Natural killer cell (primary cell): ENCODE measurements around the gene YAE1. TPM values are rescaled to one million over a fixed set of nuclear protein-coding genes. Genes with fewer than 3 reads are reported as not detected.

Experiments used
- ATAC-seq, 3 donors: fragments of 150-1000 bp in 2 of 3; fragments of 200-7000 bp in 1 of 3; cut with Tn5 transposase; 1 replicate in 1 of 3; 2 replicates in 2 of 3; pipeline ENCODE4 v1.10.0; 2021; ENCODE audit warnings: mild to moderate bottlenecking in 2 of 3, moderate library complexity in 2 of 3
- DNase-seq, 2 donors: peaks; one replicate each; pipeline versions ENCODE4 v3.0.0 to v3.0.0-alpha.2; 2013 to 2021; ENCODE audit warnings: mixed read lengths in 1 of 2
- H3K27ac ChIP-seq: one replicate; pipeline ENCODE4 v1.5.1; 2013; ENCODE audit warnings: mild to moderate bottlenecking, low read length
- H3K27me3 ChIP-seq: one replicate; pipeline ENCODE4 v1.6.1; 2013; ENCODE audit warnings: low read length; ENCODE audit not compliant: control insufficient read depth, insufficient read depth
- H3K36me3 ChIP-seq: one replicate; pipeline ENCODE4 v1.6.1; 2013; ENCODE audit warnings: low read length; ENCODE audit not compliant: control insufficient read depth, insufficient read depth
- H3K4me1 ChIP-seq: one replicate; pipeline ENCODE4 v1.6.1; 2013; ENCODE audit warnings: low read length; ENCODE audit not compliant: control insufficient read depth, insufficient read depth
- H3K4me3 ChIP-seq: one replicate; pipeline ENCODE4 v1.5.1; 2013; ENCODE audit warnings: low read length
- H3K9me3 ChIP-seq: one replicate; pipeline ENCODE4 v1.6.1; 2013; ENCODE audit warnings: low read length; ENCODE audit not compliant: control insufficient read depth, insufficient read depth
- H3K27ac Mint-ChIP-seq, 2 donors: one replicate each; pipeline ENCODE4 v1.8.0; 2022; ENCODE audit warnings: mild to moderate bottlenecking in 2 of 2, mixed read lengths in 2 of 2, moderate library complexity in 1 of 2
- H3K27me3 Mint-ChIP-seq, 2 donors: one replicate each; pipeline ENCODE4 v1.8.0; 2022; ENCODE audit warnings: low read depth in 2 of 2, mixed read lengths in 2 of 2
- H3K36me3 Mint-ChIP-seq: one replicate; pipeline ENCODE4 v1.8.0; 2022; ENCODE audit warnings: mixed read lengths
- H3K4me1 Mint-ChIP-seq, 2 donors: one replicate each; pipeline ENCODE4 v1.8.0; 2022; ENCODE audit warnings: mixed read lengths in 2 of 2
- H3K4me3 Mint-ChIP-seq: one replicate; pipeline ENCODE4 v1.8.0; 2022; ENCODE audit warnings: mild to moderate bottlenecking, moderate library complexity, mixed read lengths
- H3K9me3 Mint-ChIP-seq, 2 donors: one replicate each; pipeline ENCODE4 v1.8.0; 2022; ENCODE audit warnings: mixed read lengths in 2 of 2
- WGBS: methylation state at CpG from one replicate; pipeline ENCODE4 v1.1.7; 2013; ENCODE audit warnings: missing lambda C conversion rate; ENCODE audit not compliant: insufficient coverage; 5-methylcytosine and 5-hydroxymethylcytosine counted together
- intact Hi-C: fragments of 100-400 bp; cut with micrococcal nuclease; formaldehyde crosslinking; loops from one replicate; pipeline ENCODE4 v1.14.2; 2022
- total RNA-seq, 4 donors: library from RNA; stranded (reverse); fragments of 120-200 nt in 1 of 4; gene quantifications; one replicate each; pipeline versions ENCODE4 v1.2.3 to v1.2.4, GENCODE V29; 2013 to 2022
- TF ChIP-seq, protein P1 (sequence below): fragments of 200-600 bp; IDR thresholded peaks from one replicate; pipeline ENCODE4 v1.8.0; 2022; ENCODE audit warnings: antibody characterized with exemption

The YAE1 gene
- total RNA-seq, 3 donors from 2014 or later (not counting 1 experiment from before 2014, with no cell fraction given), result 3.1 to 5.1 (median 3.4) TPM

GRCh38 chr7:39547336-39547735 is 18.9 kb upstream of the YAE1 start:
- Mint-ChIP-seq H3K36me3 (peaks cover 19% of the 10 kb centered on the region), H3K4me3 (no peak overlapping the region), H3K9me3 (peaks cover 3 to 8% of the 10 kb centered on the region in 2 donors), H3K4me1 (no peaks in the 10 kb centered on the region), H3K27ac (no peak overlapping the region), H3K27me3 (peaks cover 4 to 9% of the 10 kb centered on the region in 2 donors)
- H3K4me3 ChIP-seq, result no peak overlapping the region
- no peaks in the 10 kb centered on the region for H3K36me3 ChIP-seq
- H3K27me3 ChIP-seq, result no peaks in the 10 kb centered on the region
- ATAC-seq, result no peak
- H3K27ac ChIP-seq, result no peak overlapping the region
- WGBS, result 100% methylated on average over 2 of the region's 2 CpGs
- intact Hi-C loops, result no loop called here
- H3K4me1 ChIP-seq, result no peaks in the 10 kb centered on the region
- H3K9me3 ChIP-seq, result peaks cover 10% of the 10 kb centered on the region
- DNase-seq, result no peak
- TF ChIP-seq, protein P1, sequence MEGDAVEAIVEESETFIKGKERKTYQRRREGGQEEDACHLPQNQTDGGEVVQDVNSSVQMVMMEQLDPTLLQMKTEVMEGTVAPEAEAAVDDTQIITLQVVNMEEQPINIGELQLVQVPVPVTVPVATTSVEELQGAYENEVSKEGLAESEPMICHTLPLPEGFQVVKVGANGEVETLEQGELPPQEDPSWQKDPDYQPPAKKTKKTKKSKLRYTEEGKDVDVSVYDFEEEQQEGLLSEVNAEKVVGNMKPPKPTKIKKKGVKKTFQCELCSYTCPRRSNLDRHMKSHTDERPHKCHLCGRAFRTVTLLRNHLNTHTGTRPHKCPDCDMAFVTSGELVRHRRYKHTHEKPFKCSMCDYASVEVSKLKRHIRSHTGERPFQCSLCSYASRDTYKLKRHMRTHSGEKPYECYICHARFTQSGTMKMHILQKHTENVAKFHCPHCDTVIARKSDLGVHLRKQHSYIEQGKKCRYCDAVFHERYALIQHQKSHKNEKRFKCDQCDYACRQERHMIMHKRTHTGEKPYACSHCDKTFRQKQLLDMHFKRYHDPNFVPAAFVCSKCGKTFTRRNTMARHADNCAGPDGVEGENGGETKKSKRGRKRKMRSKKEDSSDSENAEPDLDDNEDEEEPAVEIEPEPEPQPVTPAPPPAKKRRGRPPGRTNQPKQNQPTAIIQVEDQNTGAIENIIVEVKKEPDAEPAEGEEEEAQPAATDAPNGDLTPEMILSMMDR, result no peak

DNA sequence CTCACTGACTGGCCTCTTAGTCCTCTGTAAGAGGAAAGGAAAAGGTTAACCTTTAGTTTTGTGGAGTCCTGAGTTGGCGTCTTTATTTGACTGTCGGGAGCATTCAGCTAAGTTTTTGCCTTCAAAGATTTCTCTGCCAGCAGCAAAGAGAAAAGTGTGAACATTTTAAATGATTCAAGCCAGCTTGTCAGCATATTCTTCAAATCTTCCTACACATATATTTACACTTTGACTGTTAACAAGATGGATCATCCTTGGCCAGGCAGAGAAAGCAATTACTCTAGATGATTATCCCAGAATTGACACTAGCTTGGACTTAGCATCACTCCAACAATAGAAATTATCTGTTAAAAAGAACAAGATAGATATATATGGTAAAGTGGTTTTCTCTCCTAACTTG is 15.8 kb upstream of the YAE1 start:
- H3K27ac Mint-ChIP-seq, result no peak overlapping the region
- intact Hi-C loops, result no loop called here
- Histone ChIP-seq H3K27me3 (no peaks in the 10 kb centered on the region), H3K9me3 (peaks cover 10% of the 10 kb centered on the region), H3K4me1 (no peaks in the 10 kb centered on the region), H3K36me3 (no peaks in the 10 kb centered on the region), H3K27ac (no peak overlapping the region), H3K4me3 (no peak overlapping the region)
- DNase-seq (no peak), ATAC-seq (no peak)
- H3K4me3 Mint-ChIP-seq, result no peak overlapping the region
- H3K27me3 Mint-ChIP-seq, result peaks cover 10 to 11% of the 10 kb centered on the region in 2 donors
- H3K36me3 Mint-ChIP-seq, result peaks cover 19% of the 10 kb centered on the region
- H3K9me3 Mint-ChIP-seq, result peaks cover 3 to 8% of the 10 kb centered on the region in 2 donors
- TF ChIP-seq, protein P1, result no peak
- 91% methylated on average over 2 of the region's 2 CpGs for WGBS
- no peaks in the 10 kb centered on the region for H3K4me1 Mint-ChIP-seq

DNA sequence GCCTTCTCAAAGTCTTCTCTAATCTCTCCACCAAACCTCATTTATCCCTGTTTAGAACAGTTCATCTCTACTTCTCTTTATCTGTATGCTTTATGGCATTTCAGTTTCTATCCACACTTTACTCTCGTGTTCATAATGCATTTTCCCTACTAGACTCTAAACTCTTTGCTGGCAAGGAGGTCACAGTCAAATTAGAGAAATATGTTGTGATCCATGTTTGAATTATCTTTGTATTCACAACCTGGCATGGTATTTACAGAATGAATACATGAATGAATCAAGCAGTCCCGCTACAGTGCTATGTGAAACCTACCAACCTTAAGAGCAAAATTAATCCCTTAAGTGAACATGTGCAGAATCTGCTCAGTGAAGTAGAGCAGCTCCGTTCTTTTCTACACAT is 12.8 kb upstream of the YAE1 start:
- Histone ChIP-seq H3K36me3 (no peaks in the 10 kb centered on the region), H3K9me3 (no peaks in the 10 kb centered on the region), H3K27me3 (no peaks in the 10 kb centered on the region), H3K27ac (no peak overlapping the region), H3K4me3 (no peak overlapping the region), H3K4me1 (no peaks in the 10 kb centered on the region)
- no peak overlapping the region for H3K4me3 Mint-ChIP-seq
- ATAC-seq, result no peak
- TF ChIP-seq, protein P1, result no peak
- H3K27ac Mint-ChIP-seq, result no peak overlapping the region
- peaks cover 17 to 35% of the 10 kb centered on the region in 2 donors for H3K27me3 Mint-ChIP-seq
- 95% methylated on average over 2 of the region's 3 CpGs for WGBS
- intact Hi-C loops, result no loop called here
- no peak for DNase-seq
- peaks cover 3% of the 10 kb centered on the region for H3K36me3 Mint-ChIP-seq
- H3K9me3 Mint-ChIP-seq, result no peaks in the 10 kb centered on the region
- no peaks in the 10 kb centered on the region for H3K4me1 Mint-ChIP-seq

GRCh38 chr7:39554583-39555165 is 11.5 kb upstream of the YAE1 start:
- H3K4me1 Mint-ChIP-seq, result no peaks in the 10 kb centered on the region
- Histone ChIP-seq H3K36me3 (no peaks in the 10 kb centered on the region), H3K4me3 (no peak overlapping the region), H3K4me1 (no peaks in the 10 kb centered on the region), H3K27ac (no peak overlapping the region), H3K27me3 (no peaks in the 10 kb centered on the region), H3K9me3 (no peaks in the 10 kb centered on the region)
- TF ChIP-seq, protein P1, result no peak
- no peak overlapping the region for H3K4me3 Mint-ChIP-seq
- no peaks in the 10 kb centered on the region for H3K36me3 Mint-ChIP-seq
- 91% methylated on average over 5 of the region's 7 CpGs for WGBS
- no peaks in the 10 kb centered on the region for H3K9me3 Mint-ChIP-seq
- peaks cover 17 to 35% of the 10 kb centered on the region in 2 donors for H3K27me3 Mint-ChIP-seq
- DNase-seq, result no peak
- no peak for ATAC-seq
- intact Hi-C loops, result no loop called here
- no peak overlapping the region for H3K27ac Mint-ChIP-seq
